Suprapubic skin (tissue), 4 donors: ENCODE results near the gene MED13L. TPM values are rescaled to one million over a fixed set of nuclear protein-coding genes. Genes with fewer than 3 reads are reported as not detected.

ENCODE experiments used
- DNase-seq, 2 donors: peaks; one replicate each; pipeline ENCODE4 v3.0.0-alpha.2; 2019; ENCODE audit warnings: low spot score in 2 of 2
- H3K27ac ChIP-seq: fragments of 200-600 bp; sonication (generic); one replicate; pipeline ENCODE4 v1.5.1; 2019
- H3K27me3 ChIP-seq: fragments of 200-600 bp; sonication (generic); one replicate; pipeline ENCODE4 v1.5.1; 2019
- H3K36me3 ChIP-seq: fragments of 200-600 bp; sonication (generic); one replicate; pipeline ENCODE4 v1.5.1; 2019
- H3K4me1 ChIP-seq: fragments of 200-600 bp; sonication (generic); one replicate; pipeline ENCODE4 v1.5.1; 2019
- H3K4me3 ChIP-seq: fragments of 200-600 bp; sonication (generic); one replicate; pipeline ENCODE4 v1.5.1; 2019; ENCODE audit warnings: mild to moderate bottlenecking
- H3K9me3 ChIP-seq: fragments of 200-600 bp; sonication (generic); one replicate; pipeline ENCODE4 v1.5.1; 2019
- CTCF ChIP-seq, 2 donors: fragments of 200-600 bp in 1 of 2; fragments of 450-650 bp in 1 of 2; sonication (generic) in 1 of 2; IDR thresholded peaks; one replicate each; pipeline ENCODE4 v1.5.1; 2016 to 2019; ENCODE audit warnings: antibody characterized with exemption in 2 of 2, mild to moderate bottlenecking in 1 of 2, moderate library complexity in 1 of 2
- EP300 ChIP-seq: sonication (generic); formaldehyde crosslinking; IDR thresholded peaks from one replicate; pipeline ENCODE4 v1.6.1; 2017; ENCODE audit warnings: antibody characterized with exemption
- POLR2A ChIP-seq, 2 donors: fragments of 450-650 bp; IDR thresholded peaks; one replicate each; pipeline ENCODE4 v1.6.1; 2017; ENCODE audit warnings: antibody characterized with exemption in 2 of 2, mild to moderate bottlenecking in 2 of 2, moderate library complexity in 2 of 2
- POLR2AphosphoS5 ChIP-seq, 3 donors: sonication (generic); formaldehyde crosslinking; IDR thresholded peaks; one replicate each; pipeline ENCODE4 v1.6.1; 2017; ENCODE audit warnings: antibody characterized with exemption in 3 of 3
- WGBS: methylation state at CpG from one replicate; pipeline ENCODE4 v1.1.5; 2018; 5-methylcytosine and 5-hydroxymethylcytosine counted together
- total RNA-seq, 4 donors: library from RNA; depleted of rRNA; stranded (reverse); fragments of >200 nt; gene quantifications; one replicate each; pipeline ENCODE4 v1.1.0, GENCODE V29; 2016

Gene MED13L
- total RNA-seq, 4 donors from 2014 or later = 173 to 418 (median 228) TPM

GRCh38 chr12:116188581-116188980, 88.9 kb downstream of the MED13L start:
- no peak for DNase-seq
- Histone ChIP-seq H3K4me3 (no peak overlapping the region), H3K27ac (no peak overlapping the region), H3K9me3 (no peaks in the 10 kb centered on the region), H3K36me3 (no peaks in the 10 kb centered on the region), H3K4me1 (peaks cover 33% of the 10 kb centered on the region), H3K27me3 (no peaks in the 10 kb centered on the region)
- TF ChIP-seq CTCF (IDR thresholded peaks at IDR 0.05) = no peak
- no peak for TF ChIP-seq POLR2AphosphoS5 (IDR thresholded peaks at IDR 0.05)
- no peak for TF ChIP-seq POLR2A (IDR thresholded peaks at IDR 0.05)
- TF ChIP-seq EP300 = no peak
- 82% methylated on average over 3 of the region's 3 CpGs for WGBS

- H3K4me1 ChIP-seq = peaks cover 45% of the 10 kb centered on the region
Measured at GRCh38 chr12:116187151-116187511, 90.4 kb downstream of the MED13L start.

GRCh38 chr12:116186482-116187150, 90.9 kb downstream of the MED13L start:
- Histone ChIP-seq H3K4me3 (no peak overlapping the region), H3K27me3 (no peaks in the 10 kb centered on the region), H3K4me1 (peaks cover 47% of the 10 kb centered on the region), H3K9me3 (no peaks in the 10 kb centered on the region), H3K36me3 (no peaks in the 10 kb centered on the region), H3K27ac (no peak overlapping the region)
- DNase-seq = no peak
- no peak for TF ChIP-seq CTCF (IDR thresholded peaks at IDR 0.05)
- no peak for TF ChIP-seq EP300
- TF ChIP-seq POLR2A (IDR thresholded peaks at IDR 0.05) = no peak
- no peak for TF ChIP-seq POLR2AphosphoS5 (IDR thresholded peaks at IDR 0.05)
- WGBS = 50% methylated on average over 3 of the region's 3 CpGs

More at GRCh38 chr12:116187151-116187511, 90.4 kb downstream of the MED13L start:
- TF ChIP-seq CTCF (IDR thresholded peaks at IDR 0.05) = no peak
- no peak for TF ChIP-seq POLR2A (IDR thresholded peaks at IDR 0.05)
- no peak for TF ChIP-seq POLR2AphosphoS5 (IDR thresholded peaks at IDR 0.05)
- TF ChIP-seq EP300 = no peak
- Histone ChIP-seq H3K36me3 (no peaks in the 10 kb centered on the region), H3K4me3 (no peak overlapping the region), H3K9me3 (no peaks in the 10 kb centered on the region), H3K27ac (no peak overlapping the region), H3K27me3 (no peaks in the 10 kb centered on the region)
- DNase-seq = no peak
- WGBS = 54% methylated on average over 1 of the region's 1 CpG

- DNase-seq = no peak
- no peak overlapping the region for H3K4me3 ChIP-seq
- no peaks in the 10 kb centered on the region for H3K36me3 ChIP-seq
- peaks cover 44% of the 10 kb centered on the region for H3K4me1 ChIP-seq
- no peak overlapping the region for H3K27ac ChIP-seq
- H3K27me3 ChIP-seq = no peaks in the 10 kb centered on the region
- H3K9me3 ChIP-seq = no peaks in the 10 kb centered on the region
- over 99% methylated on average over 2 of the region's 2 CpGs for WGBS
- TF ChIP-seq CTCF (IDR thresholded peaks at IDR 0.05) (no peak), POLR2AphosphoS5 (IDR thresholded peaks at IDR 0.05) (no peak), EP300 (no peak), POLR2A (IDR thresholded peaks at IDR 0.05) (no peak)
Measured at GRCh38 chr12:116184763-116185162, 92.7 kb downstream of the MED13L start.

GRCh38 chr12:116183741-116184141, 93.8 kb downstream of the MED13L start:
- Histone ChIP-seq H3K27me3 (no peaks in the 10 kb centered on the region), H3K4me3 (no peak overlapping the region), H3K27ac (no peak overlapping the region), H3K4me1 (peaks cover 44% of the 10 kb centered on the region), H3K9me3 (no peaks in the 10 kb centered on the region), H3K36me3 (no peaks in the 10 kb centered on the region)
- no peak for TF ChIP-seq POLR2AphosphoS5 (IDR thresholded peaks at IDR 0.05)
- no peak for TF ChIP-seq POLR2A (IDR thresholded peaks at IDR 0.05)
- TF ChIP-seq CTCF (IDR thresholded peaks at IDR 0.05) = no peak
- no peak for TF ChIP-seq EP300
- DNase-seq = no peak
